Glutamatergic neuron (in vitro differentiated cells): ENCODE data around the gene SNAPIN. TPM values are rescaled to one million over a fixed set of nuclear protein-coding genes. Genes with fewer than 3 reads are reported as not detected.

ENCODE experiments used
- DNase-seq: peaks from one replicate; pipeline ENCODE4 v3.0.0; 2022
- H3K27ac Mint-ChIP-seq: one replicate; pipeline ENCODE4 v1.8.0; 2020; ENCODE audit warnings: mild to moderate bottlenecking, mixed read lengths, inconsistent platforms; ENCODE audit not compliant: unreplicated experiment
- H3K27me3 Mint-ChIP-seq: one replicate; pipeline ENCODE4 v1.8.0; 2020; ENCODE audit warnings: mild to moderate bottlenecking, moderate library complexity, mixed read lengths, inconsistent platforms; ENCODE audit not compliant: unreplicated experiment
- H3K36me3 Mint-ChIP-seq: one replicate; pipeline ENCODE4 v1.8.0; 2020; ENCODE audit warnings: mild to moderate bottlenecking, mixed read lengths, inconsistent platforms; ENCODE audit not compliant: unreplicated experiment
- H3K4me1 Mint-ChIP-seq: one replicate; pipeline ENCODE4 v1.8.0; 2020; ENCODE audit warnings: mild to moderate bottlenecking, low read depth, mixed read lengths, inconsistent platforms; ENCODE audit not compliant: unreplicated experiment
- H3K4me3 Mint-ChIP-seq: one replicate; pipeline ENCODE4 v1.8.0; 2020; ENCODE audit warnings: mild to moderate bottlenecking, mixed read lengths, inconsistent platforms; ENCODE audit not compliant: unreplicated experiment
- H3K9me3 Mint-ChIP-seq: one replicate; pipeline ENCODE4 v1.8.0; 2020; ENCODE audit warnings: mild to moderate bottlenecking, moderate library complexity, mixed read lengths, inconsistent platforms; ENCODE audit not compliant: unreplicated experiment
- CTCF ChIP-seq: fragments of 200-600 bp; sonication (generic); IDR thresholded peaks from one replicate; pipeline ENCODE4 v1.5.0; 2021; ENCODE audit not compliant: partially characterized antibody, unreplicated experiment
- total RNA-seq: library from RNA; stranded (reverse); fragmentation: NEBNext Ultra II Directional; extraction: Animal tissue kit (Norgen Biotek cat#: 25700); gene quantifications from one replicate; pipeline ENCODE4 v1.2.1, GENCODE V29; 2021; ENCODE audit not compliant: unreplicated experiment

SNAPIN gene
- total RNA-seq, 1 donor from 2014 or later: 30.8 TPM

- no peak overlapping the region for H3K27ac Mint-ChIP-seq
- no peaks in the 10 kb centered on the region for H3K9me3 Mint-ChIP-seq
- H3K27me3 Mint-ChIP-seq: no peaks in the 10 kb centered on the region
- no peak for TF ChIP-seq CTCF
- peaks cover 2% of the 10 kb centered on the region for H3K4me1 Mint-ChIP-seq
- H3K36me3 Mint-ChIP-seq: no peaks in the 10 kb centered on the region
- peak; percentile 31 for DNase-seq
- peak overlapping the region; percentile 34 for H3K4me3 Mint-ChIP-seq
These were observed 39.8 kb downstream of the SNAPIN start for GRCh38 chr1:153698020-153698922.

GRCh38 chr1:153698923-153699714 lies 40.6 kb downstream of the SNAPIN start:
- no peak for DNase-seq
- Mint-ChIP-seq H3K9me3 (no peaks in the 10 kb centered on the region), H3K27ac (no peak overlapping the region), H3K4me1 (peaks cover 2% of the 10 kb centered on the region), H3K4me3 (no peak overlapping the region), H3K36me3 (no peaks in the 10 kb centered on the region), H3K27me3 (no peaks in the 10 kb centered on the region)
- TF ChIP-seq CTCF: no peak

GRCh38 chr1:153699768-153700167 lies 41.3 kb downstream of the SNAPIN start:
- Mint-ChIP-seq H3K27ac (no peak overlapping the region), H3K9me3 (no peaks in the 10 kb centered on the region), H3K4me3 (no peak overlapping the region), H3K4me1 (peaks cover 2% of the 10 kb centered on the region), H3K36me3 (no peaks in the 10 kb centered on the region), H3K27me3 (no peaks in the 10 kb centered on the region)
- no peak for DNase-seq
- TF ChIP-seq CTCF: no peak

- H3K36me3 Mint-ChIP-seq: no peaks in the 10 kb centered on the region
- no peaks in the 10 kb centered on the region for H3K4me1 Mint-ChIP-seq
- no peak for DNase-seq
- TF ChIP-seq CTCF: no peak
- no peaks in the 10 kb centered on the region for H3K9me3 Mint-ChIP-seq
- H3K27ac Mint-ChIP-seq: no peak overlapping the region
- H3K4me3 Mint-ChIP-seq: no peak overlapping the region
- no peaks in the 10 kb centered on the region for H3K27me3 Mint-ChIP-seq
These were observed 47.0 kb downstream of the SNAPIN start for GRCh38 chr1:153705484-153705883.
